Body of pancreas (tissue), 4 donors: ENCODE data around the gene NCAM1.

Experiments
- CTCF ChIP-seq, 7 experiments: fragments of 450-650 bp in 4 of 7; fragments of 200-600 bp in 3 of 7; sonication (generic) in 3 of 7; IDR thresholded peaks; one replicate each; pipeline ENCODE4 v1.5.1; 2016 to 2019; ENCODE audit warnings: antibody characterized with exemption in 7 of 7
- POLR2A ChIP-seq, 3 donors: fragments of 450-650 bp; IDR thresholded peaks; one replicate each; pipeline ENCODE4 v1.6.1; 2016; ENCODE audit warnings: antibody characterized with exemption in 3 of 3, mild to moderate bottlenecking in 2 of 3

DNA sequence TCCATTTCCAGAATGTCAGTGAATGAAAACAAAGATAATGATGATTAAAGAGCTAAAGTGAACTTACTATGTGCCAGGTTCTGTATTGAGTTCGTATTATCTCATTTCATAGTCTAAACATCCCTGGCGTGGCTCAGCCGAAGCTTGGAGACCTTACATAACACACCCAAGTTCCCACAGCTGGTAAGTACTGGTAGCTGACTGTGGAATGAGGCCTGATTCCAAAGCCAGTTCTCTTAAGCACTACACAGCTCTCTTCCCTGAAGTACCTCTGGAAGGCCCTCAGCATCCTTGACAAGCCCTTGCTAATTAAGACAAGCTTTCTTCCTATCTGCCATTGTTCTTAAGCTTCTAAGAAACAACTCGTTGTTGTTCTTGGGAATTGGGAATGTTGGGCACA is 28.6 kb upstream of the NCAM1 start:
- TF ChIP-seq CTCF (IDR thresholded peaks at IDR 0.05) (no peak), POLR2A (IDR thresholded peaks at IDR 0.05) (no peak)
